Measurements from ENCODE around the gene UBE2G2. TPM values are rescaled to one million over a fixed set of nuclear protein-coding genes. Genes with fewer than 3 reads are reported as not detected.
A peak's percentile ranks its signal among the peaks of the same experiment; 100 is the strongest.

The UBE2G2 gene
- total RNA-seq, 1 experiment from 2014 or later: 117 TPM

- H3K9me3 Mint-ChIP-seq: peaks cover 10% of the 10 kb centered on the region
- CTCF ChIA-PET: interaction anchor here (0.7 to 3.8 kb wide), 8 partner anchors 11 to 249 kb away, joined by 3 to 18 read pairs (median 4); no protein-coding TSS in a partner anchor
Measured at GRCh38 chr21:44759628-44760285, 41.9 kb downstream of the UBE2G2 start.

GRCh38 chr21:44758781-44759627 is 42.6 kb downstream of the UBE2G2 start:
- Mint-ChIP-seq H3K27ac (no peak overlapping the region), H3K36me3 (peaks cover 14% of the 10 kb centered on the region), H3K27me3 (ENCODE audit: low read depth) (peaks cover 19% of the 10 kb centered on the region), H3K4me1 (peaks cover 20% of the 10 kb centered on the region), H3K4me3 (no peak overlapping the region), H3K9me3 (peaks cover 11% of the 10 kb centered on the region)
- ChIA-PET CTCF (interaction anchor here (0.7 to 3.8 kb wide), 6 partner anchors 11 to 140 kb away, joined by 3 to 18 read pairs (median 4); no protein-coding TSS in a partner anchor), POLR2A (interaction anchor here (0.9 kb wide), 1 partner anchor 50 kb away, joined by 3 read pairs; no protein-coding TSS in a partner anchor)
- DNase-seq (ENCODE audit: low spot score): no peak
- ATAC-seq: peak; percentile 11; the same call in 1 of the 2 replicates
- no peak for TF ChIP-seq MLX (CRISPR knock-in tag; IDR thresholded peaks at IDR 0.05)
- no peak for TF ChIP-seq ZNF425 (CRISPR knock-in tag; conservative IDR thresholded peaks at IDR 0.05)
- no peak for TF ChIP-seq NFE2L1 (CRISPR knock-in tag; IDR thresholded peaks at IDR 0.05)
- no peak for TF ChIP-seq TCF7 (CRISPR knock-in tag; IDR thresholded peaks at IDR 0.05; ENCODE audit: low read depth)
- TF ChIP-seq, protein P1, sequence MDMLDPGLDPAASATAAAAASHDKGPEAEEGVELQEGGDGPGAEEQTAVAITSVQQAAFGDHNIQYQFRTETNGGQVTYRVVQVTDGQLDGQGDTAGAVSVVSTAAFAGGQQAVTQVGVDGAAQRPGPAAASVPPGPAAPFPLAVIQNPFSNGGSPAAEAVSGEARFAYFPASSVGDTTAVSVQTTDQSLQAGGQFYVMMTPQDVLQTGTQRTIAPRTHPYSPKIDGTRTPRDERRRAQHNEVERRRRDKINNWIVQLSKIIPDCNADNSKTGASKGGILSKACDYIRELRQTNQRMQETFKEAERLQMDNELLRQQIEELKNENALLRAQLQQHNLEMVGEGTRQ (CRISPR knock-in tag; IDR thresholded peaks at IDR 0.05): no peak
- no peak for TF ChIP-seq JAZF1 (CRISPR knock-in tag; IDR thresholded peaks at IDR 0.05)
- no peak for TF ChIP-seq CREB1 (CRISPR knock-in tag; IDR thresholded peaks at IDR 0.05)
- no peak for TF ChIP-seq FOXK1 (CRISPR knock-in tag; IDR thresholded peaks at IDR 0.05)
- no peak for TF ChIP-seq SOX15 (CRISPR knock-in tag; IDR thresholded peaks at IDR 0.05)
- TF ChIP-seq CREM (CRISPR knock-in tag; IDR thresholded peaks at IDR 0.05): no peak

More at GRCh38 chr21:44759628-44760285, 41.9 kb downstream of the UBE2G2 start:
- Mint-ChIP-seq H3K27me3 (ENCODE audit: low read depth) (peaks cover 17% of the 10 kb centered on the region), H3K27ac (no peak overlapping the region), H3K4me1 (peaks cover 20% of the 10 kb centered on the region), H3K4me3 (no peak overlapping the region), H3K36me3 (peaks cover 10% of the 10 kb centered on the region)
- DNase-seq (ENCODE audit: low spot score) (no peak), ATAC-seq (no peak)
- TF ChIP-seq ZNF416 (CRISPR knock-in tag; IDR thresholded peaks at IDR 0.05) (no peak), TEAD4 (CRISPR knock-in tag; IDR thresholded peaks at IDR 0.05) (no peak), NR3C1 (CRISPR knock-in tag; conservative IDR thresholded peaks at IDR 0.05; ENCODE audit: low read depth) (no peak), ELF4 (CRISPR knock-in tag; IDR thresholded peaks at IDR 0.05; ENCODE audit: low read depth) (no peak), OVOL2 (CRISPR knock-in tag; IDR thresholded peaks at IDR 0.05; ENCODE audit: borderline replicate concordance) (no peak), FOXK1 (CRISPR knock-in tag; IDR thresholded peaks at IDR 0.05) (no peak), ZNF396 (CRISPR knock-in tag; IDR thresholded peaks at IDR 0.05; ENCODE audit: borderline replicate concordance) (no peak), ZNF232 (CRISPR knock-in tag; IDR thresholded peaks at IDR 0.05) (no peak), ZNF317 (CRISPR knock-in tag; IDR thresholded peaks at IDR 0.05; ENCODE audit: borderline replicate concordance, low read depth) (no peak), NR2C2 (CRISPR knock-in tag; IDR thresholded peaks at IDR 0.05) (no peak), SOX15 (CRISPR knock-in tag; IDR thresholded peaks at IDR 0.05) (no peak), FOXP4 (CRISPR knock-in tag; IDR thresholded peaks at IDR 0.05) (no peak)
- TF ChIP-seq, protein P2, sequence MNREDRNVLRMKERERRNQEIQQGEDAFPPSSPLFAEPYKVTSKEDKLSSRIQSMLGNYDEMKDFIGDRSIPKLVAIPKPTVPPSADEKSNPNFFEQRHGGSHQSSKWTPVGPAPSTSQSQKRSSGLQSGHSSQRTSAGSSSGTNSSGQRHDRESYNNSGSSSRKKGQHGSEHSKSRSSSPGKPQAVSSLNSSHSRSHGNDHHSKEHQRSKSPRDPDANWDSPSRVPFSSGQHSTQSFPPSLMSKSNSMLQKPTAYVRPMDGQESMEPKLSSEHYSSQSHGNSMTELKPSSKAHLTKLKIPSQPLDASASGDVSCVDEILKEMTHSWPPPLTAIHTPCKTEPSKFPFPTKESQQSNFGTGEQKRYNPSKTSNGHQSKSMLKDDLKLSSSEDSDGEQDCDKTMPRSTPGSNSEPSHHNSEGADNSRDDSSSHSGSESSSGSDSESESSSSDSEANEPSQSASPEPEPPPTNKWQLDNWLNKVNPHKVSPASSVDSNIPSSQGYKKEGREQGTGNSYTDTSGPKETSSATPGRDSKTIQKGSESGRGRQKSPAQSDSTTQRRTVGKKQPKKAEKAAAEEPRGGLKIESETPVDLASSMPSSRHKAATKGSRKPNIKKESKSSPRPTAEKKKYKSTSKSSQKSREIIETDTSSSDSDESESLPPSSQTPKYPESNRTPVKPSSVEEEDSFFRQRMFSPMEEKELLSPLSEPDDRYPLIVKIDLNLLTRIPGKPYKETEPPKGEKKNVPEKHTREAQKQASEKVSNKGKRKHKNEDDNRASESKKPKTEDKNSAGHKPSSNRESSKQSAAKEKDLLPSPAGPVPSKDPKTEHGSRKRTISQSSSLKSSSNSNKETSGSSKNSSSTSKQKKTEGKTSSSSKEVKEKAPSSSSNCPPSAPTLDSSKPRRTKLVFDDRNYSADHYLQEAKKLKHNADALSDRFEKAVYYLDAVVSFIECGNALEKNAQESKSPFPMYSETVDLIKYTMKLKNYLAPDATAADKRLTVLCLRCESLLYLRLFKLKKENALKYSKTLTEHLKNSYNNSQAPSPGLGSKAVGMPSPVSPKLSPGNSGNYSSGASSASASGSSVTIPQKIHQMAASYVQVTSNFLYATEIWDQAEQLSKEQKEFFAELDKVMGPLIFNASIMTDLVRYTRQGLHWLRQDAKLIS (CRISPR knock-in tag; IDR thresholded peaks at IDR 0.05; ENCODE audit: borderline replicate concordance): no peak
- TF ChIP-seq, protein P3, sequence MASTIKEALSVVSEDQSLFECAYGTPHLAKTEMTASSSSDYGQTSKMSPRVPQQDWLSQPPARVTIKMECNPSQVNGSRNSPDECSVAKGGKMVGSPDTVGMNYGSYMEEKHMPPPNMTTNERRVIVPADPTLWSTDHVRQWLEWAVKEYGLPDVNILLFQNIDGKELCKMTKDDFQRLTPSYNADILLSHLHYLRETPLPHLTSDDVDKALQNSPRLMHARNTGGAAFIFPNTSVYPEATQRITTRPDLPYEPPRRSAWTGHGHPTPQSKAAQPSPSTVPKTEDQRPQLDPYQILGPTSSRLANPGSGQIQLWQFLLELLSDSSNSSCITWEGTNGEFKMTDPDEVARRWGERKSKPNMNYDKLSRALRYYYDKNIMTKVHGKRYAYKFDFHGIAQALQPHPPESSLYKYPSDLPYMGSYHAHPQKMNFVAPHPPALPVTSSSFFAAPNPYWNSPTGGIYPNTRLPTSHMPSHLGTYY (CRISPR knock-in tag; IDR thresholded peaks at IDR 0.05): no peak
- POLR2A ChIA-PET: interaction anchor here (0.9 to 1.3 kb wide), 2 partner anchors 11 to 51 kb away, joined by 3 to 4 read pairs; no protein-coding TSS in a partner anchor
